Gastrocnemius medialis (tissue), 4 donors: ENCODE measurements around the gene TCEAL9.

Experiments
- CTCF ChIP-seq, 5 experiments: fragments of 450-650 bp in 3 of 5; fragments of 200-600 bp in 2 of 5; sonication (generic) in 2 of 5; IDR thresholded peaks in 4 of 5; conservative IDR thresholded peaks in 1 of 5; 1 replicate in 4 of 5; 2 replicates in 1 of 5; pipeline ENCODE4 v1.5.1; 2016 to 2019; ENCODE audit warnings: antibody characterized with exemption in 5 of 5, mild to moderate bottlenecking in 3 of 5, moderate library complexity in 3 of 5
- POLR2A ChIP-seq, 2 donors: fragments of 450-650 bp; IDR thresholded peaks; one replicate each; pipeline ENCODE4 v1.6.1; 2017; ENCODE audit warnings: antibody characterized with exemption in 2 of 2, mild to moderate bottlenecking in 2 of 2, moderate library complexity in 2 of 2

- TF ChIP-seq CTCF (IDR thresholded peaks at IDR 0.05 in 4 of 5, conservative IDR thresholded peaks at IDR 0.05 in 1 of 5) (peak in 4 of 5 experiments; percentile 33 to 46 (median 38)), POLR2A (IDR thresholded peaks at IDR 0.05) (no peak)
Measured at GRCh38 chrX:103343105-103343504, 13.2 kb upstream of the TCEAL9 start.
